ENCODE results near the gene PRCD. TPM values are rescaled to one million over a fixed set of nuclear protein-coding genes. Genes with fewer than 3 reads are reported as not detected.
"Not testable (repeated sequence)": the region's sequence is repeated elsewhere in the genome, so short reads cannot be mapped to it uniquely, and the experiment has no call there.

Gene PRCD
- total RNA-seq, 1 experiment from 2014 or later, result 0.86 TPM

- DNase-seq (ENCODE audit: low read depth), result no peak
These were observed 35.7 kb upstream of the PRCD start for GRCh38 chr17:76504117-76504516.

GRCh38 chr17:76506408-76507345, 33.2 kb upstream of the PRCD start:
- DNase-seq (ENCODE audit: low read depth), result peak; percentile 65

- not testable (repeated sequence) for DNase-seq (ENCODE audit: low read depth)
These were observed 31.3 kb upstream of the PRCD start for GRCh38 chr17:76508472-76509063.

- DNase-seq (ENCODE audit: low read depth), result no peak
These were observed 29.0 kb upstream of the PRCD start for GRCh38 chr17:76510831-76511244.

- no peak for DNase-seq (ENCODE audit: low read depth)
These were observed 28.0 kb upstream of the PRCD start for GRCh38 chr17:76511668-76512365.

- no peak for DNase-seq (ENCODE audit: low read depth)
These were observed 27.2 kb upstream of the PRCD start for GRCh38 chr17:76512366-76513305.

GRCh38 chr17:76513306-76513692, 26.5 kb upstream of the PRCD start:
- DNase-seq (ENCODE audit: low read depth), result no peak

- DNase-seq (ENCODE audit: low read depth), result not testable (repeated sequence)
These were observed 25.5 kb upstream of the PRCD start for GRCh38 chr17:76514355-76514754.

GRCh38 chr17:76515274-76515949, 24.4 kb upstream of the PRCD start:
- DNase-seq (ENCODE audit: low read depth), result peak; percentile 78

GRCh38 chr17:76517638-76518038, 22.2 kb upstream of the PRCD start:
- no peak for DNase-seq (ENCODE audit: low read depth)

GRCh38 chr17:76519048-76519966, 20.5 kb upstream of the PRCD start:
- no peak for DNase-seq (ENCODE audit: low read depth)

- no peak for DNase-seq (ENCODE audit: low read depth)
These were observed 18.6 kb upstream of the PRCD start for GRCh38 chr17:76521262-76521661.

- DNase-seq (ENCODE audit: low read depth), result not testable (repeated sequence)
These were observed 18.2 kb upstream of the PRCD start for GRCh38 chr17:76521683-76522082.

- DNase-seq (ENCODE audit: low read depth), result peak; percentile 46
These were observed 16.5 kb upstream of the PRCD start for GRCh38 chr17:76523084-76524037.

GRCh38 chr17:76524598-76525512, 15.0 kb upstream of the PRCD start:
- no peak for DNase-seq (ENCODE audit: low read depth)

- not testable (repeated sequence) for DNase-seq (ENCODE audit: low read depth)
These were observed 14.4 kb upstream of the PRCD start for GRCh38 chr17:76525513-76525833.

- DNase-seq (ENCODE audit: low read depth), result not testable (repeated sequence)
These were observed 12.8 kb upstream of the PRCD start for GRCh38 chr17:76527016-76527415.

Data from LHCN-M2 (cell line).